ENCODE results near the gene EPDR1. TPM values are rescaled to one million over a fixed set of nuclear protein-coding genes. Genes with fewer than 3 reads are reported as not detected.

The EPDR1 gene
- total and polyA plus RNA-seq, 2 of the 4 experiments (the other 2 are of a cell fraction): under 0.01 to 0.09 TPM

- DNase-seq (no peak), ATAC-seq (ENCODE audit: low read depth) (no peak)
- dilution Hi-C loops (cut with HindIII; ENCODE audit: low sequenced_read_pairs, unreplicated experiment): no loop called here
- no peaks in the 10 kb centered on the region for H4K20me1 ChIP-seq (ENCODE audit: insufficient read depth, low read length)
- H2BK15ac ChIP-seq (ENCODE audit: low read depth, low read length): no peak overlapping the region
- H3K56ac ChIP-seq (ENCODE audit: extremely low read depth, insufficient read depth, low read length): no peak overlapping the region
- no peak overlapping the region for H2BK20ac ChIP-seq (ENCODE audit: low read depth, low read length)
- H3K36me3 ChIP-seq (ENCODE audit: control insufficient read depth, insufficient read depth, low read length): no peaks in the 10 kb centered on the region
- H2BK5ac ChIP-seq (ENCODE audit: low read depth, low read length, poor library complexity, severe bottlenecking): no peak overlapping the region
- in situ Hi-C loops (cut with MboI; ENCODE audit: low sequenced_read_pairs): no loop called here
- H3K9ac ChIP-seq (ENCODE audit: low read depth, low read length): no peak overlapping the region
- intact Hi-C loops (cut with micrococcal nuclease): no loop called here
- H4K8ac ChIP-seq (ENCODE audit: low read depth in 2 of 2, low read length in 2 of 2): no peak overlapping the region
- no peak overlapping the region for H2AK9ac ChIP-seq (replicated peaks; ENCODE audit: low read depth, low read length, poor library complexity)
- no peak overlapping the region for H3K18ac ChIP-seq (ENCODE audit: low read depth, low read length)
- no peak overlapping the region for H4K91ac ChIP-seq (ENCODE audit: insufficient read depth, low read depth, low read length)
- WGBS, 2 experiments (ENCODE audit: extremely low coverage in 2 of 2, insufficient read length in 1 of 2): no CpG with 5 or more reads among the region's 3 CpGs
- TF ChIP-seq POLR2A (IDR thresholded peaks at IDR 0.05; ENCODE audit: low read depth, low read length) (no peak), ELK1 (IDR thresholded peaks at IDR 0.05; ENCODE audit: borderline replicate concordance, low read depth, low read length) (no peak), RAD21 (IDR thresholded peaks at IDR 0.05; ENCODE audit: low read length) (no peak), MAZ (IDR thresholded peaks at IDR 0.05; ENCODE audit: borderline replicate concordance, low read depth, low read length) (no peak), MXI1 (IDR thresholded peaks at IDR 0.05; ENCODE audit: borderline replicate concordance, low read depth, low read length) (no peak)
- no peak overlapping the region for H2BK120ac ChIP-seq (ENCODE audit: low read depth, low read length)
- no peak overlapping the region for H3K27ac ChIP-seq (ENCODE audit: insufficient read depth, low read length)
- H3K23ac ChIP-seq (ENCODE audit: low read depth, low read length): no peak overlapping the region
- H3K79me1 ChIP-seq (ENCODE audit: low read depth in 1 of 2, low read length in 2 of 2): no peaks in the 10 kb centered on the region
- ChIA-PET CTCF (no interaction called here), POLR2A (ENCODE audit: unreplicated experiment) (no interaction called here)
- H3K4me1 ChIP-seq (ENCODE audit: control insufficient read depth, insufficient read depth, low read length): no peaks in the 10 kb centered on the region
- H3K4me3 ChIP-seq (ENCODE audit: insufficient read depth, low read depth, low read length): no peak overlapping the region
- peaks cover 3% of the 10 kb centered on the region; the same call in 1 of the 2 replicates for H3K9me3 ChIP-seq (ENCODE audit: control insufficient read depth, insufficient read depth, low read length)
- no peak overlapping the region for H2AK5ac ChIP-seq (ENCODE audit: low read depth, low read length)
- no peaks in the 10 kb centered on the region for H3K27me3 ChIP-seq (ENCODE audit: control insufficient read depth, insufficient read depth, low read length)
- no peak overlapping the region for H2AFZ ChIP-seq (replicated peaks; ENCODE audit: low read length, poor library complexity)
- no peak overlapping the region for H4K5ac ChIP-seq (ENCODE audit: low read depth, low read length)
- H3K4ac ChIP-seq (ENCODE audit: low read depth, low read length): no peak overlapping the region
- H3K4me2 ChIP-seq (ENCODE audit: low read depth, low read length): no peak overlapping the region
- no peak overlapping the region for H3K14ac ChIP-seq (replicated peaks; ENCODE audit: low read depth, low read length)
- no peaks in the 10 kb centered on the region for H3K9me1 ChIP-seq (ENCODE audit: insufficient read depth, low read length)
- no TSS peak for BruUV-seq (replicated peaks)
These were observed 79.2 kb downstream of the EPDR1 start for GRCh38 chr7:37999673-38000072.
